HFF-Myc (cell line): ENCODE measurements around the gene MUL1.

Experiments used
- DNase-seq: peaks from one replicate; pipeline ENCODE4 v3.0.0-alpha.2; 2011; ENCODE audit warnings: low read depth; ENCODE audit errors: extremely low read depth
- H3K4me3 ChIP-seq: replicated peaks from 2 replicates; pipeline ENCODE4 v1.5.1; 2011; ENCODE audit warnings: low read depth, mild to moderate bottlenecking, control low read depth, low read length
- CTCF ChIP-seq: IDR thresholded peaks from 2 replicates; pipeline ENCODE4 v1.5.1; 2012; ENCODE audit warnings: mild to moderate bottlenecking, low read depth, low read length, control low read depth; ENCODE audit errors: missing control alignments

Gene MUL1

DNA sequence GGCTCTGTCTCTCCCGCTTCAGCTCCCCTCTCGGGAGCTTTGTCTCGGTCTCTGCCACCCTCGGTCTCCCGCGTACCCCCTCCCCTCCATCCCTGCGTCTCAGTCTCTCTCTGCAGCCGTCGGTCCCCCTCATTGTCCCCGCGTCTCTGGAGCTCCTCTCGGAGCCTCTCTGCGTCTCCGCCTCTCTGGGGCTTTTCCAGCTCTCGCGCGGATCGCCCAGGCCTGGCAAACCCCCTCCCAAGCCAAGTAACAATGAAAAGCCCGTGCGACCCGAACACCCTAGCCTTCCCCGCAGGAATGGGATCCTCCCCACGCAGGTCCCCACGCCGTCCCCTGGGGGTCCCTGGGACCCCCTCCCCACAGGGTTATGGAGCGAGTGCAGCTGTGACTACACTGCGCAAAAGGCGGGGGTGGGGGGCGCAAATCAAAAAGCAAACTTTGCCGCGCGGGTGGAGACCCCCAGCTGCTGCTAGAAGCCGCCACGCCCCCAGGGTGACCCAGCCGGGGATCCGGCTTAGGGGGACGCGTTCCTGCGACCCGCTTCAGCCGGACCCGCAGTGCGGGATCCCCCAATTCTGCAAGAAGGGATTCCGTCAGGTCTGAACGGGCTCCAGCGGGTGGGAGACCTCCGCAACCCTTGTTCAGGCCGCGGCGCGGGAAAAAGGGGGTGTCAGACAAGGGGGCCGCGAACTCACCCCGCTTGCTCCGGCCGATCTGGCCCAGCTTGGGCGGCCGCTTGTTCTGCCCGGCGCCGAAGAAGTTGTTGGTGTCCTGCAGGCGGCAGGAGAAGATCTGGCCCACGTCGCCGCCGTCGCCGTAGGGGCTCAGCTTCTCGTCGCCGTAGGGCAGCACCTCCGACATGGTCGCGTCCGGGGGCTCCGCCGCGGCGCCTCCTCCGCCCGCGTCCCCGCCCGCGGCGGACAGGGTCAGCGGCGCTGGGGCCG is 23.2 kb downstream of the MUL1 start:
- peak overlapping the region; percentile 68 for H3K4me3 ChIP-seq
- no peak for DNase-seq
- TF ChIP-seq CTCF, result no peak

GRCh38 chr1:20483833-20484518 is 24.0 kb downstream of the MUL1 start:
- TF ChIP-seq CTCF, result peak; percentile 13
- DNase-seq, result no peak
- peak overlapping the region; percentile 68 for H3K4me3 ChIP-seq

- peak overlapping the region; percentile 68 for H3K4me3 ChIP-seq
- no peak for DNase-seq
- TF ChIP-seq CTCF, result no peak
Measured at GRCh38 chr1:20483098-20483832, 24.7 kb downstream of the MUL1 start.

- TF ChIP-seq CTCF, result no peak
- DNase-seq, result no peak
- H3K4me3 ChIP-seq, result no peak overlapping the region
Measured at GRCh38 chr1:20481643-20482498, 26.1 kb downstream of the MUL1 start.

- DNase-seq, result no peak
- no peak for TF ChIP-seq CTCF
- H3K4me3 ChIP-seq, result no peak overlapping the region
Measured at GRCh38 chr1:20480951-20481617, 26.9 kb downstream of the MUL1 start.
